GM19099 (cell line): Measurements from ENCODE around the gene ANKMY1.

ENCODE experiments used
- POLR2A ChIP-seq: IDR thresholded peaks from 3 replicates; pipeline ENCODE4 v1.6.1; 2011; ENCODE audit warnings: low read depth; ENCODE audit not compliant: insufficient read length; ENCODE audit errors: extremely low read depth

ANKMY1 gene

GRCh38 chr2:240435948-240436682 lies 121.7 kb downstream of the ANKMY1 start:
- TF ChIP-seq POLR2A: no peak

GRCh38 chr2:240435457-240435947 lies 122.3 kb downstream of the ANKMY1 start, which contains the start of gene GPC1:
Gene GPC1, plus strand, starts transcription at chr2:240435663. Its CDS starts 256 bp downstream, at chr2:240435919.
- TF ChIP-seq POLR2A: no peak

GRCh38 chr2:240434728-240435456 lies 122.9 kb downstream of the ANKMY1 start:
- TF ChIP-seq POLR2A: peak; percentile 19

GRCh38 chr2:240433973-240434727 lies 123.6 kb downstream of the ANKMY1 start:
- TF ChIP-seq POLR2A: no peak

GRCh38 chr2:240432820-240433801 lies 124.7 kb downstream of the ANKMY1 start:
- no peak for TF ChIP-seq POLR2A

GRCh38 chr2:240432430-240432819 lies 125.4 kb downstream of the ANKMY1 start:
- TF ChIP-seq POLR2A: no peak

GRCh38 chr2:240431661-240432424 lies 125.9 kb downstream of the ANKMY1 start:
- no peak for TF ChIP-seq POLR2A

- no peak for TF ChIP-seq POLR2A
These were observed 126.5 kb downstream of the ANKMY1 start for GRCh38 chr2:240431271-240431660.

GRCh38 chr2:240430595-240430994 lies 127.2 kb downstream of the ANKMY1 start:
- no peak for TF ChIP-seq POLR2A

- TF ChIP-seq POLR2A: no peak
These were observed 127.8 kb downstream of the ANKMY1 start for GRCh38 chr2:240429872-240430491.
